Smooth muscle cell (in vitro differentiated cells): ENCODE measurements around the gene VTI1A. TPM values are rescaled to one million over a fixed set of nuclear protein-coding genes. Genes with fewer than 3 reads are reported as not detected.

Source experiments
- DNase-seq: peaks from one replicate; lab custom pipeline; 2025; ENCODE audit not compliant: unreplicated experiment; lab: John Stamatoyannopoulos, UW
- H2AFZ ChIP-seq: fragments of 200-600 bp; sonication (generic); 2 replicates; pipeline ENCODE4 v1.6.0; 2016; ENCODE audit warnings: antibody characterized with exemption, low read depth, mild to moderate bottlenecking
- H3F3A ChIP-seq: fragments of 200-600 bp; sonication (generic); 2 replicates; pipeline ENCODE4 v1.6.0; 2017; ENCODE audit warnings: antibody characterized with exemption, low read depth
- H3K27ac ChIP-seq: fragments of 200-600 bp; sonication (generic); 2 replicates; pipeline ENCODE4 v1.5.1; 2016; ENCODE audit warnings: low read depth, mild to moderate bottlenecking
- H3K27me3 ChIP-seq: fragments of 200-600 bp; sonication (generic); 2 replicates; pipeline ENCODE4 v1.6.1; 2016; ENCODE audit warnings: low read depth, mild to moderate bottlenecking
- H3K36me3 ChIP-seq: fragments of 200-600 bp; sonication (generic); 2 replicates; pipeline ENCODE4 v1.5.1; 2016; ENCODE audit warnings: low read depth
- H3K4me1 ChIP-seq: fragments of 200-600 bp; sonication (generic); 2 replicates; pipeline ENCODE4 v1.5.1; 2016; ENCODE audit warnings: low read depth
- H3K4me2 ChIP-seq: fragments of 200-600 bp; sonication (generic); 2 replicates; pipeline ENCODE4 v1.6.0; 2016; ENCODE audit warnings: mild to moderate bottlenecking
- H3K4me3 ChIP-seq: fragments of 200-600 bp; sonication (generic); 2 replicates; pipeline ENCODE4 v1.5.1; 2016; ENCODE audit warnings: mild to moderate bottlenecking
- H3K79me2 ChIP-seq: fragments of 200-600 bp; sonication (generic); 2 replicates; pipeline ENCODE4 v1.6.0; 2016; ENCODE audit warnings: low read depth, mild to moderate bottlenecking
- H3K9ac ChIP-seq: fragments of 200-600 bp; sonication (generic); 2 replicates; pipeline ENCODE4 v1.6.0; 2016; ENCODE audit warnings: low read depth
- H3K9me3 ChIP-seq: fragments of 200-600 bp; sonication (generic); replicated peaks from 2 replicates; pipeline ENCODE4 v1.5.1; 2016; ENCODE audit warnings: low read depth
- H4K20me1 ChIP-seq: fragments of 200-600 bp; sonication (generic); 2 replicates; pipeline ENCODE4 v1.6.0; 2016; ENCODE audit warnings: low read depth
- CTCF ChIP-seq: fragments of 200-600 bp; sonication (generic); IDR thresholded peaks from 2 replicates; pipeline ENCODE4 v1.5.1; 2017; ENCODE audit warnings: borderline replicate concordance, mild to moderate bottlenecking, antibody characterized with exemption; ENCODE audit not compliant: insufficient read depth, poor library complexity, severe bottlenecking
- WGBS: methylation state at CpG from one replicate; pipeline ENCODE4 v1.1.7; 2016; ENCODE audit warnings: low lambda C conversion rate; 5-methylcytosine and 5-hydroxymethylcytosine counted together
- polyA plus RNA-seq: library from polyadenylated mRNA; unstranded; fragments of >200 nt; fragmentation: Nextera tagmentation; extraction: Ambion mirVana; gene quantifications from 2 replicates; pipeline ENCODE4 v1.2.1, GENCODE V29; 2016
- total RNA-seq: library from RNA; depleted of rRNA; stranded (reverse); fragments of >200 nt; gene quantifications from 2 replicates; pipeline ENCODE4 v1.2.3, GENCODE V29; 2014

VTI1A gene
- total and polyA plus RNA-seq, 2 experiments from 2014 or later: 14.0 to 21.8 TPM

GRCh38 chr10:112761256-112761655, 314.2 kb downstream of the VTI1A start:
- Histone ChIP-seq H3K4me2 (no peak overlapping the region), H4K20me1 (no peaks in the 10 kb centered on the region), H3K27me3 (no peaks in the 10 kb centered on the region), H3K4me3 (no peak overlapping the region), H3K36me3 (no peaks in the 10 kb centered on the region), H2AFZ (no peak overlapping the region), H3K9ac (no peak overlapping the region), H3F3A (peaks cover 4% of the 10 kb centered on the region), H3K4me1 (peaks cover 24% of the 10 kb centered on the region), H3K79me2 (no peaks in the 10 kb centered on the region), H3K27ac (no peak overlapping the region), H3K9me3 (no peaks in the 10 kb centered on the region)
- no peak for DNase-seq
- 40% methylated on average over 3 of the region's 3 CpGs for WGBS
- no peak for TF ChIP-seq CTCF

GRCh38 chr10:112763916-112764520, 317.0 kb downstream of the VTI1A start:
- no peak overlapping the region for H2AFZ ChIP-seq
- H3F3A ChIP-seq: peaks cover 2% of the 10 kb centered on the region
- peaks cover 22% of the 10 kb centered on the region for H3K4me1 ChIP-seq
- H3K4me2 ChIP-seq: peak overlapping the region; percentile 32
- no peak overlapping the region for H3K4me3 ChIP-seq
- TF ChIP-seq CTCF: no peak
- H3K9ac ChIP-seq: no peak overlapping the region
- no peak overlapping the region for H3K27ac ChIP-seq
- H3K36me3 ChIP-seq: no peaks in the 10 kb centered on the region
- no peaks in the 10 kb centered on the region for H4K20me1 ChIP-seq
- 48% methylated on average over 11 of the region's 11 CpGs for WGBS
- no peaks in the 10 kb centered on the region for H3K27me3 ChIP-seq
- no peaks in the 10 kb centered on the region for H3K79me2 ChIP-seq
- no peak for DNase-seq
- no peaks in the 10 kb centered on the region for H3K9me3 ChIP-seq

GRCh38 chr10:112765717-112766235, 318.8 kb downstream of the VTI1A start:
- no peaks in the 10 kb centered on the region for H3K9me3 ChIP-seq
- H3K4me1 ChIP-seq: peaks cover 18% of the 10 kb centered on the region
- no peak for TF ChIP-seq CTCF
- H3K36me3 ChIP-seq: no peaks in the 10 kb centered on the region
- 64% methylated on average over 5 of the region's 5 CpGs for WGBS
- H3K9ac ChIP-seq: no peak overlapping the region
- H3F3A ChIP-seq: no peaks in the 10 kb centered on the region
- no peaks in the 10 kb centered on the region for H3K27me3 ChIP-seq
- no peaks in the 10 kb centered on the region for H4K20me1 ChIP-seq
- H3K27ac ChIP-seq: no peak overlapping the region
- H3K4me2 ChIP-seq: no peak overlapping the region
- H2AFZ ChIP-seq: no peak overlapping the region
- H3K4me3 ChIP-seq: no peak overlapping the region
- no peak for DNase-seq
- H3K79me2 ChIP-seq: no peaks in the 10 kb centered on the region

GRCh38 chr10:112766636-112767035, 319.6 kb downstream of the VTI1A start:
- H3K27me3 ChIP-seq: no peaks in the 10 kb centered on the region
- H3K9ac ChIP-seq: no peak overlapping the region
- no peak overlapping the region for H3K27ac ChIP-seq
- DNase-seq: no peak
- H3K4me3 ChIP-seq: no peak overlapping the region
- TF ChIP-seq CTCF: no peak
- H2AFZ ChIP-seq: no peak overlapping the region
- H3K79me2 ChIP-seq: no peaks in the 10 kb centered on the region
- H3K9me3 ChIP-seq: no peaks in the 10 kb centered on the region
- no peaks in the 10 kb centered on the region for H3K36me3 ChIP-seq
- no peak overlapping the region for H3K4me2 ChIP-seq
- H3K4me1 ChIP-seq: peaks cover 9% of the 10 kb centered on the region
- H4K20me1 ChIP-seq: no peaks in the 10 kb centered on the region
- no peaks in the 10 kb centered on the region for H3F3A ChIP-seq
- 49% methylated on average over 2 of the region's 2 CpGs for WGBS
